ENCODE measurements around the gene NPDC1. TPM values are rescaled to one million over a fixed set of nuclear protein-coding genes. Genes with fewer than 3 reads are reported as not detected.

Gene NPDC1
- total and polyA plus RNA-seq, 9 donors, result 32.1 to 63.4 (median 41.8) TPM

DNA sequence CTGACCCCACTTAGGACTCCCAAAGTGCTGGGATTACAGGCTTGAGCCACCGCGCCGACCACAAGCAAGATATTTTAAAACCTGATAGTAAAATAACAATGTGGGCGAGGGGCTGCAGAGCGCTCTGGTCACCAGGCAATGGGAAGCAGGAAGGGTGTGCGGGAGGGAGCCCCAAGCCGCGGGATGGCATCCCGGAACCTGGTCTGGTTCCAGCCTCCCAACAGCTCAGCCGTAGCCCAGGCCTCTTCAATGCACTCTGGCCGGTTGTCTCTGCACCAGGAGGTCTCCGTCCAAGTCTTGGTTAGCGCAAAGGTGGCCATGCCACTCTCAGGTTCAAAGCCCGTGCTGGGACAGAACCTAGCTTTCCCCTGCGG lies 30.6 kb upstream of the NPDC1 start:
- peaks cover 41% of the 10 kb centered on the region for H3K27me3 ChIP-seq (ENCODE audit: control insufficient read depth, insufficient read depth, low read length)
- 37% methylated on average over 11 of the region's 15 CpGs for WGBS (ENCODE audit: insufficient coverage)
- no peak overlapping the region for H3K27ac ChIP-seq (ENCODE audit: low read length)
- no peak for DNase-seq
- peak overlapping the region; percentile 19 for H3K4me3 ChIP-seq (ENCODE audit: low read length)
- peaks cover 4% of the 10 kb centered on the region for H3K36me3 ChIP-seq (ENCODE audit: control insufficient read depth, insufficient read depth, low read length)
- H3K4me1 ChIP-seq (ENCODE audit: control insufficient read depth, insufficient read depth, low read length), result peaks cover 18% of the 10 kb centered on the region
- H3K9me3 ChIP-seq (replicated peaks; ENCODE audit: control insufficient read depth, low read depth, low read length), result no peaks in the 10 kb centered on the region

DNA sequence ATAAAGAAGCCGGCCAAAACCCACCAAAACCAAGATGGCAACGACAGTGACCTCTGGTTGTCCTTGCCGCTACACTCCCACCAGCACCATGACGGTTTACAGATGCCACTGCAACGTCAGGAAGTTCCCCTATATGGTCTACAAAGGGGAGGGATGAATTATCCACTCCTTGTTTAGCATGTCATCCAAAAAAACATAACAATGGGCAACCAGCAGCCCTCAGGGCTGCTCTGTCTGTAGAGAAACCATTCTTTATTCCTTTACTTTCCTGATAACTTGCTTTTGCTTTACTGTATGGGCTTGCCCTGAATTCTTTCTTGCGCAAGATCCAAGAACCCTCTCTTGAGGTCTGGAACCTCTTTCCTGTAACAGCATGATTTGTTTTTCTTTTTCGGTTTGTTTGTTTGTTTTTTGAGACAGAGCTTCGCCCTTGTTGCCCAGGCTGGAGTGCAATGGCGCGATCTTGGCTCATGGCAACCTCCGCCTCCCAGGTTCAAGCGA lies 29.3 kb upstream of the NPDC1 start:
- Histone ChIP-seq H3K4me3 (ENCODE audit: low read length) (no peak overlapping the region), H3K4me1 (ENCODE audit: control insufficient read depth, insufficient read depth, low read length) (peaks cover 27% of the 10 kb centered on the region), H3K27ac (ENCODE audit: low read length) (no peak overlapping the region), H3K36me3 (ENCODE audit: control insufficient read depth, insufficient read depth, low read length) (no peaks in the 10 kb centered on the region), H3K9me3 (replicated peaks; ENCODE audit: control insufficient read depth, low read depth, low read length) (no peaks in the 10 kb centered on the region), H3K27me3 (ENCODE audit: control insufficient read depth, insufficient read depth, low read length) (peaks cover 35% of the 10 kb centered on the region)
- no peak for DNase-seq
- 100% methylated on average over 2 of the region's 12 CpGs for WGBS (ENCODE audit: insufficient coverage)

DNA sequence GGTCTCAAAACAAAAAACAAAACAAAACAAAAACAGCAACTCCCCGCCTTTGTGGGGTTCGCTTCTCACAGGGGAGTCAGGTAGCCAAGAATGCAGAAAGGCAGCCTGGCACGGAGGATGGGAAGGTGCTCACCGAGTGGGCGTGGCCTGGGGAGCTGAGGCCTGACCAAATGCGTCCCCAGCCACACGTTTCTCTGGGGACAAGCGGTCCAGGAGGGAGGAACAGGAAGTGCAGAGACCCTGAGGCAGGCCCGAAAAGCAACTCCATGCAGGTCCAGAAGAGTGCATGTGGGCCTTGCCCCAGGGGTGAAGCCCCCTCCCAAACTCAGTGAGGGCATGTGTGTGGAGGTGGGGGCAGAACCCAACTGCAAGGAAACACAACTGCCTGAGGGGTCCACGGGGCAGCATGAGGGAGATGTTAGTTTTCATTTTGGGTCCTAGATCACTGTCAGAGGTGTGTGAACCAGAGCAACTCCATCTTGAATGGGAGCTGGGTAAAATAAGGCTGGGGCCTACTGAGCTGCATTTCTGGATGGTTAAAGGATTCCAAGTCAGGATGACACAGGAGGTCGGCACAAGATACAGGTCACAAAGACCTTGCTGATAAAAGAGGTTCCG lies 28.8 kb upstream of the NPDC1 start:
- Histone ChIP-seq H3K9me3 (replicated peaks; ENCODE audit: control insufficient read depth, low read depth, low read length) (no peaks in the 10 kb centered on the region), H3K4me1 (ENCODE audit: control insufficient read depth, insufficient read depth, low read length) (peaks cover 27% of the 10 kb centered on the region)
- DNase-seq, result no peak

DNA sequence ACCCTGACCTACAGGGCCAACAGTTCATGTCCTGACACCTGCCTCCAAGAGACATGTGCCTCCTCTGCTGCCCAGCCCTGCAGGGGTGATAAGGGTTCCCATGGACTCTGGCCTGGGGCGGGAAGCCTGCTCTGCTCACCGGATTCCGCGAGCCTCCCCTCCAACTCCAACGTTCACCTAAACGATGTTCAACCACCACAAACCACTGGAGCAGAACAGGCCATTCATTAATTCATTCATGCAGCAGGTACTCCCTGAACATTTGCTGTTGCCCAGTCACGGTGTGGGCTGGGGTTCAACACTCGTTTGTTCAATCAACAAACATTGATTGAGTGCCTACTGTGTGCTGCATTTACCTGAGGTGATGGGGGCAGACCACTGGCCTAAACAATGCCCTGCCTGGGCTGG lies 28.0 kb upstream of the NPDC1 start:
- Histone ChIP-seq H3K4me3 (ENCODE audit: low read length) (no peak overlapping the region), H3K9me3 (replicated peaks; ENCODE audit: control insufficient read depth, low read depth, low read length) (no peaks in the 10 kb centered on the region), H3K27me3 (ENCODE audit: control insufficient read depth, insufficient read depth, low read length) (peaks cover 29% of the 10 kb centered on the region), H3K36me3 (ENCODE audit: control insufficient read depth, insufficient read depth, low read length) (no peaks in the 10 kb centered on the region), H3K27ac (ENCODE audit: low read length) (no peak overlapping the region), H3K4me1 (ENCODE audit: control insufficient read depth, insufficient read depth, low read length) (peaks cover 34% of the 10 kb centered on the region)
- WGBS (ENCODE audit: insufficient coverage), result 79% methylated on average over 8 of the region's 8 CpGs
- no peak for DNase-seq

More for the DNA sequence above, 28.8 kb upstream of the NPDC1 start:
- Histone ChIP-seq H3K4me3 (ENCODE audit: low read length) (no peak overlapping the region), H3K27me3 (ENCODE audit: control insufficient read depth, insufficient read depth, low read length) (peaks cover 30% of the 10 kb centered on the region), H3K27ac (ENCODE audit: low read length) (no peak overlapping the region), H3K36me3 (ENCODE audit: control insufficient read depth, insufficient read depth, low read length) (no peaks in the 10 kb centered on the region)
- 68% methylated on average over 12 of the region's 12 CpGs for WGBS (ENCODE audit: insufficient coverage)

DNA sequence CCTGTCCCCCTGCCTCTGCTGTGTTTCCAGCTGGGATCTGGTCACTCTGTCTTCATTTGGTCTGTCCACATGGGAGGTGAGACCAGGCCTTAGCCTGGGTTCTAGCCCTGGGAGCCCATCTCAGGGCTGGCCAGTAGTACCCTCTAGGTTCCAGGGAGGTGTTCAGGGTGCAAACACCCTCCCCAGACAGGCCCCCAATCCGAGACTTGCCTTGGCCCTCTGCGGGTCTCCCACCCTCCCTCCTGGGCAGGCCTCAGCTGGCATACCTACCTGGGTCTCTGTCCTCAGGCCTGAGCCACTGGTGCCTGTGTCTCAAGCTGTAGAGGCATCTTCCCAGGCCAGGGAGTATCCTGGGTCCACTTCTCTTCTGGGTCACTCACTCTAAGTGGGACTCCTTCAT lies 25.3 kb upstream of the NPDC1 start:
- Histone ChIP-seq H3K27ac (ENCODE audit: low read length) (no peak overlapping the region), H3K9me3 (replicated peaks; ENCODE audit: control insufficient read depth, low read depth, low read length) (no peaks in the 10 kb centered on the region), H3K27me3 (ENCODE audit: control insufficient read depth, insufficient read depth, low read length) (peaks cover 10% of the 10 kb centered on the region), H3K36me3 (ENCODE audit: control insufficient read depth, insufficient read depth, low read length) (no peaks in the 10 kb centered on the region), H3K4me1 (ENCODE audit: control insufficient read depth, insufficient read depth, low read length) (peaks cover 27% of the 10 kb centered on the region), H3K4me3 (ENCODE audit: low read length) (no peak overlapping the region)
- DNase-seq, result no peak
- WGBS (ENCODE audit: insufficient coverage), result 77% methylated on average over 2 of the region's 2 CpGs

DNA sequence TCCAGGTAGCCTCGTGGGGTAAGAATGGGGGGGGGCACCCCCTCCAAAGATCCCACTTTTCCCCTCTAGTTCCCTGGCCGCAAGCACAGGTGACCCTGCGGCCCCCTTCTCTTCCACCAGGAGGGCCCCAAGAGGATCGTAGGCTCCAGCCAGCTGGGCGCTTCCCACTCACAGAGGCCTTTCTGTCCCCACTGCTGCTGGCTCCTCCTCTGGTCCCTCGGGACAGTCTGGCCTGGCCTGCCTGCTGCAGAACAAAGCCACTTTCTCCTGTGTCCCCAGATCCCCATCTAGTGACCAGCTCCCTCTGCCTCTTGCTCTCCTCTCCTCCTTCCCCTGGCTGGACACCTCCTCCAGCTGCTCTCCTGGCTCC lies 24.9 kb upstream of the NPDC1 start:
- H3K4me3 ChIP-seq (ENCODE audit: low read length), result peak overlapping the region; percentile 35
- H3K36me3 ChIP-seq (ENCODE audit: control insufficient read depth, insufficient read depth, low read length), result no peaks in the 10 kb centered on the region
- H3K4me1 ChIP-seq (ENCODE audit: control insufficient read depth, insufficient read depth, low read length), result peaks cover 27% of the 10 kb centered on the region
- 10% methylated on average over 5 of the region's 6 CpGs for WGBS (ENCODE audit: insufficient coverage)
- H3K27ac ChIP-seq (ENCODE audit: low read length), result no peak overlapping the region
- H3K27me3 ChIP-seq (ENCODE audit: control insufficient read depth, insufficient read depth, low read length), result peaks cover 10% of the 10 kb centered on the region
- H3K9me3 ChIP-seq (replicated peaks; ENCODE audit: control insufficient read depth, low read depth, low read length), result no peaks in the 10 kb centered on the region
- DNase-seq, result peak; percentile 66

DNA sequence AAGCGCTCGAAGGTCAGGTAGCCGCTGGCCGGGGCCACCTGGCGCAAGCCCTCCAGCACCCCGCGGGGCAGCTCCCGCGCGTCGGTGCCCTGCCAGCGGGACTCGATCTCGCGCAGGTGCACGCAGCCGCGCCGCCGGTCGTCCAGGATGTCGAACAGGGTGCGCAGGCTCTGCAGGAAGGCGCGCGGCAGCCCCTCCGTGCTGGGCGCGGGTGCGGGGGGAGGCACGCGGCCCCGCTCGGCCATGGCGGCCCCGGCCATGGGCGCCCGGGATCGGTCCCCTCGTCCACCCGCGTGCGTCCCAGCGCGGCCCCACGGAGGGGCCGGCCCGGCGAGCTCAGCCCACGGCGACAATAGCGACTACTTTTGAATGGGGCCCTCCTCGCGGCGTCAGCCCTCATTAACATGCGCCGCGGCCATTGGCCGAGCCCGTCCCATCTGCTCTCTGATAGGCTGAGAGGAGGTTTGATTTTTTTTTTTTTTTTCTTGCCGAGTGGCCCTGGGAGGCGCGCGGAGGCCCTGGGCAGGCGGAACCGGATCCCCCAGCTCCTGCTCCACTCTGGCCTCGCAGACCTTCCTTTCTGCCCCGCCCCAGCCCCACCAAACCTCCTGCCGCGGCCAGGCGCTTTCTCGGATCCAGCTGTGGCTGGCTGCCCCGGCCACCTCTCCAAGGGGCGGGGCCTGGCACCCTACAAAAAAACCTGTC lies 24.4 kb upstream of the NPDC1 start, which contains the start of gene SAPCD2:
Gene SAPCD2, minus strand, starts transcription at position 357 of the 705 bp plus-strand sequence. Its CDS starts 97 bp downstream, at position 260.
- peak; percentile 94 for DNase-seq
- Histone ChIP-seq H3K27ac (ENCODE audit: low read length) (no peak within 1 kb of the TSS), H3K4me3 (ENCODE audit: low read length) (peak within 1 kb of the TSS; percentile 35), H3K36me3 (ENCODE audit: control insufficient read depth, insufficient read depth, low read length) (no peaks in the 10 kb centered on the region), H3K9me3 (replicated peaks; ENCODE audit: control insufficient read depth, low read depth, low read length) (no peaks in the 10 kb centered on the region), H3K27me3 (ENCODE audit: control insufficient read depth, insufficient read depth, low read length) (peaks cover 10% of the 10 kb centered on the region), H3K4me1 (ENCODE audit: control insufficient read depth, insufficient read depth, low read length) (peaks cover 27% of the 10 kb centered on the region)
- under 1% methylated on average over 54 of the region's 74 CpGs for WGBS (ENCODE audit: insufficient coverage)

DNA sequence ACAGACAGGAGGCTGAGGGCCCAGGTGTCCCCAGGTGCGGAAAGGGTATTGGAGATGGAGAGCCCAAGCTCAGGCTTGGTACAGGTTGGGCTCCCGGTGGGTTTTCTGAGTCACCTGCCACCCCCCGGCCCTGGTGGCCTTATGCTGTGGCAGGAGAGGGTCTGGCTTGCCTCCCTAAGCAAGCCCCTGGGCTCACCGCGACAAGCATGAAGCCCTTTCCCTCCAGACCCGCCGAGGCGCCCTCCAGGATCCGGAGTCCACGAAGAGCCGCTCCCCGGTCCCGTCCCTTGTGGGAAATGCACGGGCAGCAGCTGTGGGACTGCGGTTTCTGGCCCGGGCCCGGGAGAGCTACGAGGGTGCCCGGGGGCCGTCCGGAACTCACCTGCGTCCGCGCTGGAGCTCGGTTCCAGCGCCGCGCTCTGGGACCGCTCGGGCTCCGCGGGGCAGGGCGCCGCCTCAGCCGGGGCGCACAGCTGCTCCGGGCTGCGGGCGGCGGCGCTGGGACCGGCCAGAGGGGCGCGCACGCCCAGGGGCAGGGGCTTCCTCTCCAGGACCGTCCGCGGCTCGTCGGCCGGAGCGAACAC lies 23.6 kb upstream of the NPDC1 start:
- H3K4me3 ChIP-seq (ENCODE audit: low read length), result peak overlapping the region; percentile 30
- 4% methylated on average over 52 of the region's 52 CpGs for WGBS (ENCODE audit: insufficient coverage)
- H3K9me3 ChIP-seq (replicated peaks; ENCODE audit: control insufficient read depth, low read depth, low read length), result no peaks in the 10 kb centered on the region
- no peaks in the 10 kb centered on the region for H3K36me3 ChIP-seq (ENCODE audit: control insufficient read depth, insufficient read depth, low read length)
- peaks cover 27% of the 10 kb centered on the region for H3K4me1 ChIP-seq (ENCODE audit: control insufficient read depth, insufficient read depth, low read length)
- H3K27me3 ChIP-seq (ENCODE audit: control insufficient read depth, insufficient read depth, low read length), result peaks cover 10% of the 10 kb centered on the region
- no peak overlapping the region for H3K27ac ChIP-seq (ENCODE audit: low read length)
- no peak for DNase-seq

DNA sequence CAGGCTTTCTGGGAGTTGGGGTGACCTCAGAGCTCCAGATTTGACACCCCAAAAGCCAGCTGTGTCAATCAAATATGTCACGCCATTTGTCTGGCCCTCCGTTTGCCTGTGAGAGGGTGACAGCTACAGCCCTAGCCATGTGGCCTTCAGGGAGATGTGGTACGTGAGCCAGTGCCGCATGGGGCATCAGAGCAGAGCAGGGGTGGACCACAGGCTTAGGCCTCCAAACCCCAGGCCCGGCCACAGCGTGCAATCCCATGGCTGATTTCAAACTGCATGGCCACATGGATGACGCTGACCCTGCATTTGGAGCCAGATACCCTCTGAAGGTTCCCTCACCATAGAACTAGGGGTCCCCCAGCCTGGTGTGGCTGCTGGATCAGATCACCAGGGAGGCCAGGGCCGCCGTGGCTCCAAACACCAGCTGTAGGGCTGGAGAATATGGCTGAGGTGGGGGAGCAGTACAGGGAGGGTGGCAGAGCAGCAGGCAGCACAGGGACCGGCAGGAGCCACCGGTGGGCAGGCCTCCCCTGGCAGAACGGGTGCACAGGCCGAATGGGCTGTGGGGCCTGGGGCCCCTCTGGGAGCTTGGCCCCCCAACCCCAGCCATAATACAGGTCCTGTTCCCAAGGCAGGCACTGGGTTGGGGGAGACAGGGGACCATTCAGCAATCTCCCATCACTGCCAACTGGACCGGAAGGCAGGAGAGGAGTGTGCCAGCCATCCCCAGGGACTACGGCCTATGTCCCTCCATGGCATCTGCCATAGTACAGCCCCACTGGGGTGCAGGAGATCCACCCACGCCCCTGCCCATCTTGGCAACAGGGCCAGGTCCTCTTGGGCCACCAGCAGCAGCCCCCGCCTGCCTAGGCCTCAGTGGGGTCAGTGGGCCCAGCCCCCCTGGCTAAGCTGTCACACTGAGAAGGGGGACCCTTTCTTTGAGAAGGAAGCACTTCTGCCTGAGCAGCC lies 22.8 kb upstream of the NPDC1 start:
- H3K4me1 ChIP-seq (ENCODE audit: control insufficient read depth, insufficient read depth, low read length), result peaks cover 31% of the 10 kb centered on the region
- peak overlapping the region; percentile 30 for H3K4me3 ChIP-seq (ENCODE audit: low read length)
- no peaks in the 10 kb centered on the region for H3K9me3 ChIP-seq (replicated peaks; ENCODE audit: control insufficient read depth, low read depth, low read length)
- no peak overlapping the region for H3K27ac ChIP-seq (ENCODE audit: low read length)
- no peak for DNase-seq
- H3K27me3 ChIP-seq (ENCODE audit: control insufficient read depth, insufficient read depth, low read length), result peaks cover 10% of the 10 kb centered on the region
- H3K36me3 ChIP-seq (ENCODE audit: control insufficient read depth, insufficient read depth, low read length), result no peaks in the 10 kb centered on the region
- 85% methylated on average over 17 of the region's 17 CpGs for WGBS (ENCODE audit: insufficient coverage)

Data from muscle of leg (tissue), 11 donors.